HEK293 (cell line): ENCODE results near the gene ENSA.

Experiments used
- CTCF ChIA-PET: fragments of 350-600 bp; formaldehyde crosslinking; extraction: SDS; loops from one replicate; lab custom pipeline; 2021; ENCODE audit warnings: antibody characterized with exemption; lab: Yijun Ruan, JAX
- POLR2A ChIA-PET: fragments of 300-600 bp; formaldehyde crosslinking; extraction: SDS; loops from one replicate; lab custom pipeline; 2020; ENCODE audit warnings: antibody characterized with exemption, inconsistent platforms; lab: Yijun Ruan, JAX
- H3K27ac ChIP-seq: fragments of 200-500 bp; sonication (Bioruptor generic); 2 replicates; pipeline ENCODE4 v1.5.1; 2014; ENCODE audit warnings: low read depth, low read length, control low read depth, inconsistent platforms; ENCODE audit errors: extremely low read depth
- H3K36me3 ChIP-seq, 2 experiments: fragments of 200-500 bp in 1 of 2; sonication (Bioruptor generic) in 1 of 2; 1 replicate in 1 of 2; 2 replicates in 1 of 2; pipeline ENCODE4 v1.5.1; 2014 to 2017; ENCODE audit warnings: inconsistent platforms in 2 of 2, low read length in 2 of 2; ENCODE audit not compliant: control insufficient read depth in 2 of 2, insufficient read depth in 1 of 2
- H3K4me1 ChIP-seq: fragments of 200-500 bp; sonication (Bioruptor generic); 2 replicates; pipeline ENCODE4 v1.5.1; 2014; ENCODE audit warnings: mild to moderate bottlenecking, low read length, inconsistent platforms; ENCODE audit not compliant: control insufficient read depth, insufficient read depth
- H3K4me3 ChIP-seq: 2 replicates; pipeline ENCODE4 v1.5.1; 2011; ENCODE audit warnings: low read depth, mild to moderate bottlenecking, control low read depth, low read length, moderate library complexity
- H3K9me3 ChIP-seq: fragments of 200-500 bp; sonication (Bioruptor generic); 2 replicates; pipeline ENCODE4 v1.5.1; 2014; ENCODE audit warnings: low read depth, low read length, inconsistent platforms; ENCODE audit not compliant: control insufficient read depth, insufficient read depth
- EGR2 ChIP-seq: fragments of 450-650 bp; formaldehyde crosslinking; IDR thresholded peaks from 2 replicates; pipeline ENCODE4 v1.5.1; 2016; ENCODE audit warnings: low read depth, missing biosample characterization, missing genetic modification characterization
- HOXA7 ChIP-seq: sonication (generic); formaldehyde crosslinking; IDR thresholded peaks from 2 replicates; pipeline ENCODE4 v1.8.1; 2022; ENCODE audit warnings: missing genetic modification reagents, borderline replicate concordance
- IKZF3 ChIP-seq: fragments of 450-650 bp; IDR thresholded peaks from 2 replicates; pipeline ENCODE4 v1.5.0; 2018; ENCODE audit warnings: missing biosample characterization, mild to moderate bottlenecking, missing genetic modification characterization, moderate library complexity
- ZBTB20 ChIP-seq: fragments of 450-650 bp; formaldehyde crosslinking; IDR thresholded peaks from 2 replicates; pipeline ENCODE4 v1.5.1; 2016; ENCODE audit warnings: missing biosample characterization, missing genetic modification characterization
- ZBTB7A ChIP-seq: fragments of 450-650 bp; formaldehyde crosslinking; IDR thresholded peaks from 2 replicates; pipeline ENCODE4 v1.5.1; 2016; ENCODE audit warnings: low read depth, missing biosample characterization, missing genetic modification characterization
- ZBTB8A ChIP-seq: fragments of 450-650 bp; formaldehyde crosslinking; IDR thresholded peaks from 2 replicates; pipeline ENCODE4 v1.5.1; 2016; ENCODE audit warnings: missing biosample characterization, missing genetic modification characterization
- ZNF121 ChIP-seq: fragments of 450-650 bp; formaldehyde crosslinking; IDR thresholded peaks from 2 replicates; pipeline ENCODE4 v1.5.1; 2016; ENCODE audit warnings: missing biosample characterization, missing genetic modification characterization
- ZNF157 ChIP-seq: fragments of 450-650 bp; formaldehyde crosslinking; IDR thresholded peaks from 2 replicates; pipeline ENCODE4 v1.5.1; 2016; ENCODE audit warnings: missing biosample characterization, missing genetic modification characterization
- ZNF169 ChIP-seq: fragments of 450-650 bp; formaldehyde crosslinking; IDR thresholded peaks from 2 replicates; pipeline ENCODE4 v1.5.1; 2016; ENCODE audit warnings: missing biosample characterization, missing genetic modification characterization
- ZNF221 ChIP-seq: fragments of 450-650 bp; formaldehyde crosslinking; IDR thresholded peaks from 2 replicates; pipeline ENCODE4 v1.5.1; 2017; ENCODE audit warnings: missing biosample characterization, missing genetic modification characterization, borderline replicate concordance
- ZNF529 ChIP-seq: fragments of 450-650 bp; formaldehyde crosslinking; IDR thresholded peaks from 2 replicates; pipeline ENCODE4 v1.5.1; 2017; ENCODE audit warnings: missing genetic modification characterization, missing biosample characterization; ENCODE audit not compliant: insufficient replicate concordance
- TF ChIP-seq, protein P1 (sequence below): fragments of 450-650 bp; formaldehyde crosslinking; IDR thresholded peaks from 2 replicates; pipeline ENCODE4 v1.5.1; 2016; ENCODE audit warnings: missing biosample characterization, missing genetic modification characterization
- TF ChIP-seq, protein P2 (sequence below): IDR thresholded peaks from 2 replicates; pipeline ENCODE4 v1.6.1; 2011; ENCODE audit warnings: mild to moderate bottlenecking, low read depth, low read length, borderline replicate concordance
- TF ChIP-seq, protein P3 (sequence below): fragments of 450-650 bp; formaldehyde crosslinking; IDR thresholded peaks from 2 replicates; pipeline ENCODE4; 2016; ENCODE audit warnings: missing biosample characterization, missing genetic modification characterization
- TF ChIP-seq, protein P4 (sequence below): fragments of 450-650 bp; formaldehyde crosslinking; IDR thresholded peaks from 2 replicates; pipeline ENCODE4 v1.5.1; 2016; ENCODE audit warnings: missing biosample characterization, missing genetic modification characterization
- TF ChIP-seq, protein P5 (sequence below): fragments of 450-650 bp; IDR thresholded peaks from 2 replicates; pipeline ENCODE4 v1.5.1; 2018; ENCODE audit warnings: missing biosample characterization, missing genetic modification characterization

ENSA gene

DNA sequence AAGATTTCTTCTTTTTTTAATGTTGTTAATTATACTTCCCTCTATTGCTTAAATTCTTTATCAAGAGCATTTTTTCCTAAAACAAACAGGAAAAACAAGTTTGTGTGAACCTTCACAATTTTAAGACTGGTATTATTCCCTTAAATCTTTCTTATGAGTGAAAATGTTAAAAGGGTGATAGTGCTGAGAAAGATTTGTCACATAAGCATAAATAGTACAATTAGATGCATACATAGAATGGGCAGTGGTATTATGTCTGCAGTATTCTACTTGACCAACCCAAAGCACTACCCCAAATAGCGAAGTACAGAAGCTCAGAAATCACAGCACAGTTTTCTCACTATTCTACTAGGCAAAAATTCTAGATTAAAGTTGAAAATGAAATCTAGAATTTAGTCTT, 49.6 kb upstream of the ENSA start (continued):
- TF ChIP-seq ZNF221: no peak
- TF ChIP-seq, all 188 proteins: peak for 0

DNA sequence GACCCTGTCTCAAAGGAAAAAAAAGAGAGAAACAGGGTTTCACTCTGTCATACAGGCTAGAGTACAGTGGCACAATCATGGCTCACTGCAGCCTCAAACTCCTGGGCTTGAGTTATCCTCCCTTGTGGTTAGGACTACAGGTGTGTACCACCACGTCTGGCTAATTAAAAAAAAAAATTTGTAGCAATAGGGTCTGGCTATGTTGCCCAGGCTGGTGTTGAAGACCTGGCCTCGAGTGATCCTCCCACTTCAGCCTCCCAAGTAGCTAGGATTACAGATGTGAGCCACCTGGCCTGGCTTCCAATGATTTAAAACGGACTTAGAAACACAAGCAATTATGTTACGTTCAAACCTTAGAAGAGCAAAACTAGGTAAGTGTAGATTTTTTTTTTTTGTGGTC, 45.5 kb upstream of the ENSA start:
- CTCF ChIA-PET: interaction anchor here (0.6 to 1.0 kb wide), 2 partner anchors 15 to 98 kb away, joined by 3 to 4 read pairs; no protein-coding TSS in a partner anchor
- H3K4me3 ChIP-seq: no peak overlapping the region
- no peaks in the 10 kb centered on the region for H3K4me1 ChIP-seq
- H3K36me3 ChIP-seq: peaks cover 0 to 11% of the 10 kb centered on the region in 2 experiments; a peak in 1 of 3 replicates
- POLR2A ChIA-PET: no interaction called here
- TF ChIP-seq ZBTB8A (tag by site-specific recombination) (no peak), HOXA7 (CRISPR knock-in tag) (no peak), ZNF121 (tag by site-specific recombination) (peak; percentile 35; the same call in 1 of the 2 replicates)
- no peak overlapping the region for H3K27ac ChIP-seq
- no peaks in the 10 kb centered on the region for H3K9me3 ChIP-seq

DNA sequence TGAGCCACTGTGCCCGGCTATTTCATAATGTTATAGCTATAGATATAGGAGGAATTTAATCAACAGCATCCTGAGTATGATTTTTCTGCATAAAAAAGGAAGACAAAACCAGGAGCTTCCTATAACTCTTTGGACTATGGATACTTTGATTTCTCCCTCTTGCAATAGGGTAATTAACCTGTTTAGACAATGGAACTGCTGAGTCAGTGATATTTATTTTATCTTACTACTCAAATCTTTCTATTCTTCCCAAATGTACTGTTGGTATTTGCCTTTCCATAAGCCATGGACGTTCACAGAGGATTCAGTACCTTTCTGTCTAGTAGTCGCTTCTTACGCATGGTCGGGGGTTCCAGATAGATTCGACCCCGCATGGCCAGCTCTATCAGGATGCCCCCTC, 33.9 kb upstream of the ENSA start:
- H3K36me3 ChIP-seq: peaks cover 26 to 31% of the 10 kb centered on the region in 2 experiments
- no peak overlapping the region for H3K4me3 ChIP-seq
- no peak overlapping the region for H3K27ac ChIP-seq
- no peaks in the 10 kb centered on the region for H3K9me3 ChIP-seq
- POLR2A ChIA-PET: no interaction called here
- CTCF ChIA-PET: no interaction called here
- TF ChIP-seq, protein P1, sequence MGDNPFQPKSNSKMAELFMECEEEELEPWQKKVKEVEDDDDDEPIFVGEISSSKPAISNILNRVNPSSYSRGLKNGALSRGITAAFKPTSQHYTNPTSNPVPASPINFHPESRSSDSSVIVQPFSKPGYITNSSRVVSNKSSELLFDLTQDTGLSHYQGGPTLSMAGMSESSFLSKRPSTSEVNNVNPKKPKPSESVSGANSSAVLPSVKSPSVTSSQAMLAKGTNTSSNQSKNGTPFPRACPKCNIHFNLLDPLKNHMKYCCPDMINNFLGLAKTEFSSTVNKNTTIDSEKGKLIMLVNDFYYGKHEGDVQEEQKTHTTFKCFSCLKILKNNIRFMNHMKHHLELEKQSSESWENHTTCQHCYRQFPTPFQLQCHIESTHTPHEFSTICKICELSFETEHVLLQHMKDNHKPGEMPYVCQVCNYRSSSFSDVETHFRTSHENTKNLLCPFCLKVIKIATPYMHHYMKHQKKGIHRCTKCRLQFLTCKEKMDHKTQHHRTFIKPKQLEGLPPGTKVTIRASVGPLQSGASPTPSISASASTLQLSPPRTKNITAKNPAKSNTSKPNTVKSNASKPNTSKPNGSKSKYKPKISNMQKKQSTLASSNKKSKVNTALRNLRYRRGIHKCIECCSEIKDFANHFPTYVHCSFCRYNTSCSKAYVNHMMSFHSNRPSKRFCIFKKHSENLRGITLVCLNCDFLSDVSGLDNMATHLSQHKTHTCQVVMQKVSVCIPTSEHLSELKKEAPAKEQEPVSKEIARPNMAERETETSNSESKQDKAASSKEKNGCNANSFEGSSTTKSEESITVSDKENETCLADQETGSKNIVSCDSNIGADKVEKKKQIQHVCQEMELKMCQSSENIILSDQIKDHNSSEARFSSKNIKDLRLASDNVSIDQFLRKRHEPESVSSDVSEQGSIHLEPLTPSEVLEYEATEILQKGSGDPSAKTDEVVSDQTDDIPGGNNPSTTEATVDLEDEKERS (tag by site-specific recombination): no peak
- TF ChIP-seq, protein P2, sequence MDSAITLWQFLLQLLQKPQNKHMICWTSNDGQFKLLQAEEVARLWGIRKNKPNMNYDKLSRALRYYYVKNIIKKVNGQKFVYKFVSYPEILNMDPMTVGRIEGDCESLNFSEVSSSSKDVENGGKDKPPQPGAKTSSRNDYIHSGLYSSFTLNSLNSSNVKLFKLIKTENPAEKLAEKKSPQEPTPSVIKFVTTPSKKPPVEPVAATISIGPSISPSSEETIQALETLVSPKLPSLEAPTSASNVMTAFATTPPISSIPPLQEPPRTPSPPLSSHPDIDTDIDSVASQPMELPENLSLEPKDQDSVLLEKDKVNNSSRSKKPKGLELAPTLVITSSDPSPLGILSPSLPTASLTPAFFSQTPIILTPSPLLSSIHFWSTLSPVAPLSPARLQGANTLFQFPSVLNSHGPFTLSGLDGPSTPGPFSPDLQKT: no peak
- TF ChIP-seq ZNF169: no peak
- no peak for TF ChIP-seq EGR2 (tag by site-specific recombination)
- TF ChIP-seq, protein P3, sequence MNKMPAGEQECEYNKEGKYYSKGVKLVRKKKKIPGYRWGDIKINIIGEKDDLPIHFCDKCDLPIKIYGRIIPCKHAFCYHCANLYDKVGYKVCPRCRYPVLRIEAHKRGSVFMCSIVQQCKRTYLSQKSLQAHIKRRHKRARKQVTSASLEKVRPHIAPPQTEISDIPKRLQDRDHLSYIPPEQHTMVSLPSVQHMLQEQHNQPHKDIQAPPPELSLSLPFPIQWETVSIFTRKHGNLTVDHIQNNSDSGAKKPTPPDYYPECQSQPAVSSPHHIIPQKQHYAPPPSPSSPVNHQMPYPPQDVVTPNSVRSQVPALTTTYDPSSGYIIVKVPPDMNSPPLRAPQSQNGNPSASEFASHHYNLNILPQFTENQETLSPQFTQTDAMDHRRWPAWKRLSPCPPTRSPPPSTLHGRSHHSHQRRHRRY (tag by site-specific recombination): no peak
- no peak for TF ChIP-seq ZBTB7A (tag by site-specific recombination)
- TF ChIP-seq ZNF529 (tag by site-specific recombination): no peak
- no peak for TF ChIP-seq ZNF157 (tag by site-specific recombination)
- no peak for TF ChIP-seq ZBTB20
- TF ChIP-seq, protein P4, sequence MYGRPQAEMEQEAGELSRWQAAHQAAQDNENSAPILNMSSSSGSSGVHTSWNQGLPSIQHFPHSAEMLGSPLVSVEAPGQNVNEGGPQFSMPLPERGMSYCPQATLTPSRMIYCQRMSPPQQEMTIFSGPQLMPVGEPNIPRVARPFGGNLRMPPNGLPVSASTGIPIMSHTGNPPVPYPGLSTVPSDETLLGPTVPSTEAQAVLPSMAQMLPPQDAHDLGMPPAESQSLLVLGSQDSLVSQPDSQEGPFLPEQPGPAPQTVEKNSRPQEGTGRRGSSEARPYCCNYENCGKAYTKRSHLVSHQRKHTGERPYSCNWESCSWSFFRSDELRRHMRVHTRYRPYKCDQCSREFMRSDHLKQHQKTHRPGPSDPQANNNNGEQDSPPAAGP (tag by site-specific recombination): no peak
- no peak for TF ChIP-seq IKZF3
- TF ChIP-seq, protein P5, sequence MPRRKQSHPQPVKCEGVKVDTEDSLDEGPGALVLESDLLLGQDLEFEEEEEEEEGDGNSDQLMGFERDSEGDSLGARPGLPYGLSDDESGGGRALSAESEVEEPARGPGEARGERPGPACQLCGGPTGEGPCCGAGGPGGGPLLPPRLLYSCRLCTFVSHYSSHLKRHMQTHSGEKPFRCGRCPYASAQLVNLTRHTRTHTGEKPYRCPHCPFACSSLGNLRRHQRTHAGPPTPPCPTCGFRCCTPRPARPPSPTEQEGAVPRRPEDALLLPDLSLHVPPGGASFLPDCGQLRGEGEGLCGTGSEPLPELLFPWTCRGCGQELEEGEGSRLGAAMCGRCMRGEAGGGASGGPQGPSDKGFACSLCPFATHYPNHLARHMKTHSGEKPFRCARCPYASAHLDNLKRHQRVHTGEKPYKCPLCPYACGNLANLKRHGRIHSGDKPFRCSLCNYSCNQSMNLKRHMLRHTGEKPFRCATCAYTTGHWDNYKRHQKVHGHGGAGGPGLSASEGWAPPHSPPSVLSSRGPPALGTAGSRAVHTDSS: no peak
- H3K4me1 ChIP-seq: no peaks in the 10 kb centered on the region
